Osteocyte (in vitro differentiated cells): Measurements from ENCODE around the gene CYP19A1. TPM values are rescaled to one million over a fixed set of nuclear protein-coding genes. Genes with fewer than 3 reads are reported as not detected.

Experiments used
- DNase-seq: peaks from one replicate; pipeline ENCODE4 v3.0.0; 2021; ENCODE audit warnings: mixed read lengths; ENCODE audit not compliant: unreplicated experiment; ENCODE audit errors: extremely low spot score
- H3K27ac Mint-ChIP-seq: one replicate; pipeline ENCODE4 v1.8.0; 2021; ENCODE audit warnings: mild to moderate bottlenecking, mixed read lengths; ENCODE audit not compliant: unreplicated experiment
- H3K27me3 Mint-ChIP-seq: one replicate; pipeline ENCODE4 v1.8.0; 2021; ENCODE audit warnings: mixed read lengths; ENCODE audit not compliant: unreplicated experiment
- H3K36me3 Mint-ChIP-seq: one replicate; pipeline ENCODE4 v1.8.0; 2021; ENCODE audit warnings: mixed read lengths; ENCODE audit not compliant: unreplicated experiment
- H3K4me1 Mint-ChIP-seq: one replicate; pipeline ENCODE4 v1.8.0; 2021; ENCODE audit warnings: mixed read lengths; ENCODE audit not compliant: unreplicated experiment
- H3K4me3 Mint-ChIP-seq: one replicate; pipeline ENCODE4 v1.8.0; 2021; ENCODE audit warnings: mild to moderate bottlenecking, moderate library complexity, mixed read lengths; ENCODE audit not compliant: unreplicated experiment
- H3K9me3 Mint-ChIP-seq: one replicate; pipeline ENCODE4 v1.8.0; 2021; ENCODE audit warnings: mixed read lengths; ENCODE audit not compliant: unreplicated experiment
- CTCF ChIP-seq: fragments of 200-600 bp; sonication (generic); IDR thresholded peaks from 2 replicates; pipeline ENCODE4 v1.5.0; 2021; ENCODE audit warnings: antibody characterized with exemption, mild to moderate bottlenecking, moderate library complexity
- total RNA-seq: library from RNA; stranded (reverse); gene quantifications from 2 replicates; pipeline ENCODE4 v1.2.1, GENCODE V29; 2021

Gene CYP19A1
- total RNA-seq, 1 donor from 2014 or later = not detected

- H3K4me1 Mint-ChIP-seq = no peaks in the 10 kb centered on the region
- no peak for TF ChIP-seq CTCF
- no peak for DNase-seq
- H3K4me3 Mint-ChIP-seq = no peak overlapping the region
- H3K27me3 Mint-ChIP-seq = peaks cover 30% of the 10 kb centered on the region
- no peaks in the 10 kb centered on the region for H3K36me3 Mint-ChIP-seq
- no peaks in the 10 kb centered on the region for H3K9me3 Mint-ChIP-seq
- no peak overlapping the region for H3K27ac Mint-ChIP-seq
Measured at GRCh38 chr15:51321316-51321715, 17.1 kb downstream of the CYP19A1 start.

GRCh38 chr15:51320843-51321242 lies 17.6 kb downstream of the CYP19A1 start:
- no peaks in the 10 kb centered on the region for H3K9me3 Mint-ChIP-seq
- no peak overlapping the region for H3K4me3 Mint-ChIP-seq
- H3K4me1 Mint-ChIP-seq = no peaks in the 10 kb centered on the region
- no peak overlapping the region for H3K27ac Mint-ChIP-seq
- H3K36me3 Mint-ChIP-seq = no peaks in the 10 kb centered on the region
- H3K27me3 Mint-ChIP-seq = peaks cover 25% of the 10 kb centered on the region
- DNase-seq = no peak
- TF ChIP-seq CTCF = no peak

- Mint-ChIP-seq H3K36me3 (no peaks in the 10 kb centered on the region), H3K9me3 (no peaks in the 10 kb centered on the region), H3K27ac (no peak overlapping the region), H3K4me3 (no peak overlapping the region), H3K27me3 (peaks cover 25% of the 10 kb centered on the region), H3K4me1 (no peaks in the 10 kb centered on the region)
- no peak for TF ChIP-seq CTCF
- DNase-seq = no peak
Measured at GRCh38 chr15:51319539-51319938, 18.9 kb downstream of the CYP19A1 start.

- H3K27ac Mint-ChIP-seq = no peak overlapping the region
Measured at GRCh38 chr15:51318382-51319150, 19.8 kb downstream of the CYP19A1 start.

GRCh38 chr15:51316636-51317035 lies 21.8 kb downstream of the CYP19A1 start:
- no peak for TF ChIP-seq CTCF
- Mint-ChIP-seq H3K27me3 (peaks cover 23% of the 10 kb centered on the region), H3K4me3 (no peak overlapping the region), H3K4me1 (no peaks in the 10 kb centered on the region), H3K27ac (no peak overlapping the region), H3K36me3 (no peaks in the 10 kb centered on the region), H3K9me3 (no peaks in the 10 kb centered on the region)
- no peak for DNase-seq

More at GRCh38 chr15:51318382-51319150, 19.8 kb downstream of the CYP19A1 start:
- no peaks in the 10 kb centered on the region for H3K9me3 Mint-ChIP-seq
- no peaks in the 10 kb centered on the region for H3K36me3 Mint-ChIP-seq
- no peak for DNase-seq
- TF ChIP-seq CTCF = no peak
- H3K4me1 Mint-ChIP-seq = no peaks in the 10 kb centered on the region
- no peak overlapping the region for H3K4me3 Mint-ChIP-seq
- H3K27me3 Mint-ChIP-seq = peaks cover 19% of the 10 kb centered on the region
